Measurements from ENCODE around the gene ABCB8. TPM values are rescaled to one million over a fixed set of nuclear protein-coding genes. Genes with fewer than 3 reads are reported as not detected.

ABCB8 gene
- polyA plus RNA-seq, 3 donors, result 21.8 to 37.3 (median 29.9) TPM

Other genes with a start within 250 kb of the ABCB8 start
- gene TMEM176B, start 228.1 kb upstream of the ABCB8 start, polyA plus RNA-seq (ENCODE audit: insufficient read length in 3 of 3), result 100 to 1,000 TPM in 1 of 3 donors, 10 to 100 TPM in 2; 90.2 to 112 (median 92.4) TPM
- 100 to 1,000 TPM in 1 of 3 donors, 10 to 100 TPM in 2; 87.4 to 109 (median 96.2) TPM for gene TMEM176A, start 227.7 kb upstream of the ABCB8 start, polyA plus RNA-seq (ENCODE audit: insufficient read length in 3 of 3)
- 10 to 100 TPM; 63.0 to 89.9 (median 82.6) TPM for gene AOC1, start 175.9 kb upstream of the ABCB8 start, polyA plus RNA-seq (ENCODE audit: insufficient read length in 3 of 3)
- gene KCNH2, start 50.1 kb upstream of the ABCB8 start, polyA plus RNA-seq (ENCODE audit: insufficient read length in 3 of 3), result 10 to 100 TPM; 16.9 to 22.5 (median 21.0) TPM
- gene NOS3, start 37.4 kb upstream of the ABCB8 start, polyA plus RNA-seq (ENCODE audit: insufficient read length in 3 of 3), result 10 to 100 TPM; 11.0 to 14.2 (median 12.3) TPM
- 1 to 10 TPM; 1.5 to 3.1 (median 2.6) TPM for gene ATG9B, start 4.0 kb upstream of the ABCB8 start, polyA plus RNA-seq (ENCODE audit: insufficient read length in 3 of 3)
- 1 to 10 TPM; 2.1 to 3.2 (median 2.4) TPM for gene ASIC3, start 20.1 kb downstream of the ABCB8 start, polyA plus RNA-seq (ENCODE audit: insufficient read length in 3 of 3)
- gene CDK5, start 29.4 kb downstream of the ABCB8 start, polyA plus RNA-seq (ENCODE audit: insufficient read length in 3 of 3), result 10 to 100 TPM; 16.4 to 19.5 (median 18.8) TPM
- gene SLC4A2, start 31.1 kb downstream of the ABCB8 start, polyA plus RNA-seq (ENCODE audit: insufficient read length in 3 of 3), result 100 to 1,000 TPM in 2 of 3 donors, 10 to 100 TPM in 1; 98.8 to 120 (median 115) TPM
- 10 to 100 TPM; 75.2 to 83.3 (median 79.1) TPM for gene FASTK, start 52.4 kb downstream of the ABCB8 start, polyA plus RNA-seq (ENCODE audit: insufficient read length in 3 of 3)
- gene TMUB1, start 55.0 kb downstream of the ABCB8 start, polyA plus RNA-seq (ENCODE audit: insufficient read length in 3 of 3), result 10 to 100 TPM; 31.3 to 45.2 (median 39.3) TPM
- 10 to 100 TPM; 68.0 to 78.3 (median 72.8) TPM for gene AGAP3, start 58.0 kb downstream of the ABCB8 start, polyA plus RNA-seq (ENCODE audit: insufficient read length in 3 of 3)
- under 1 TPM in 2 of 3 donors, not detected in 1; 0.28 to 0.34 TPM for gene GBX1, start 139.2 kb downstream of the ABCB8 start, polyA plus RNA-seq (ENCODE audit: insufficient read length in 3 of 3)
- under 1 TPM in 1 of 3 donors, not detected in 2; 0.04 TPM for gene ASB10, start 158.8 kb downstream of the ABCB8 start, polyA plus RNA-seq (ENCODE audit: insufficient read length in 3 of 3)
- gene H2BK1, start 182.0 kb downstream of the ABCB8 start, polyA plus RNA-seq (ENCODE audit: insufficient read length in 3 of 3), result not detected
- gene ABCF2, start 198.8 kb downstream of the ABCB8 start, polyA plus RNA-seq (ENCODE audit: insufficient read length in 3 of 3), result 10 to 100 TPM; 25.9 to 28.9 (median 26.3) TPM
- 10 to 100 TPM; 22.0 to 29.6 (median 28.4) TPM for gene CHPF2, start 204.0 kb downstream of the ABCB8 start, polyA plus RNA-seq (ENCODE audit: insufficient read length in 3 of 3)
- gene SMARCD3, start 220.2 kb downstream of the ABCB8 start, polyA plus RNA-seq (ENCODE audit: insufficient read length in 3 of 3), result 10 to 100 TPM; 76.0 to 80.1 (median 77.1) TPM